Measurements from ENCODE around the gene VPS39.

The VPS39 gene

GRCh38 chr15:42171122-42171521, 37.0 kb downstream of the VPS39 start:
- Histone ChIP-seq H3K4me1 (ENCODE audit: low read depth, poor library complexity, severe bottlenecking) (peaks cover 10% of the 10 kb centered on the region), H2AFZ (ENCODE audit: low read depth) (no peak overlapping the region), H3K27ac (no peak overlapping the region), H3K9ac (no peak overlapping the region), H3K36me3 (ENCODE audit: insufficient read depth) (no peaks in the 10 kb centered on the region; the same call in 1 of the 2 replicates), H4K20me1 (ENCODE audit: insufficient read depth) (no peaks in the 10 kb centered on the region), H3K4me3 (IDR thresholded peaks at IDR 0.05; ENCODE audit: insufficient read depth, low read depth, low read length) (no peak overlapping the region), H3K79me2 (ENCODE audit: insufficient read depth, low read depth) (no peaks in the 10 kb centered on the region), H3K4me2 (no peak overlapping the region), H3K27me3 (ENCODE audit: insufficient read depth, low read depth) (no peaks in the 10 kb centered on the region)
- TF ChIP-seq, protein P1, sequence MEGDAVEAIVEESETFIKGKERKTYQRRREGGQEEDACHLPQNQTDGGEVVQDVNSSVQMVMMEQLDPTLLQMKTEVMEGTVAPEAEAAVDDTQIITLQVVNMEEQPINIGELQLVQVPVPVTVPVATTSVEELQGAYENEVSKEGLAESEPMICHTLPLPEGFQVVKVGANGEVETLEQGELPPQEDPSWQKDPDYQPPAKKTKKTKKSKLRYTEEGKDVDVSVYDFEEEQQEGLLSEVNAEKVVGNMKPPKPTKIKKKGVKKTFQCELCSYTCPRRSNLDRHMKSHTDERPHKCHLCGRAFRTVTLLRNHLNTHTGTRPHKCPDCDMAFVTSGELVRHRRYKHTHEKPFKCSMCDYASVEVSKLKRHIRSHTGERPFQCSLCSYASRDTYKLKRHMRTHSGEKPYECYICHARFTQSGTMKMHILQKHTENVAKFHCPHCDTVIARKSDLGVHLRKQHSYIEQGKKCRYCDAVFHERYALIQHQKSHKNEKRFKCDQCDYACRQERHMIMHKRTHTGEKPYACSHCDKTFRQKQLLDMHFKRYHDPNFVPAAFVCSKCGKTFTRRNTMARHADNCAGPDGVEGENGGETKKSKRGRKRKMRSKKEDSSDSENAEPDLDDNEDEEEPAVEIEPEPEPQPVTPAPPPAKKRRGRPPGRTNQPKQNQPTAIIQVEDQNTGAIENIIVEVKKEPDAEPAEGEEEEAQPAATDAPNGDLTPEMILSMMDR (conservative IDR thresholded peaks at IDR 0.05; ENCODE audit: low read depth, low read length): no peak

DNA sequence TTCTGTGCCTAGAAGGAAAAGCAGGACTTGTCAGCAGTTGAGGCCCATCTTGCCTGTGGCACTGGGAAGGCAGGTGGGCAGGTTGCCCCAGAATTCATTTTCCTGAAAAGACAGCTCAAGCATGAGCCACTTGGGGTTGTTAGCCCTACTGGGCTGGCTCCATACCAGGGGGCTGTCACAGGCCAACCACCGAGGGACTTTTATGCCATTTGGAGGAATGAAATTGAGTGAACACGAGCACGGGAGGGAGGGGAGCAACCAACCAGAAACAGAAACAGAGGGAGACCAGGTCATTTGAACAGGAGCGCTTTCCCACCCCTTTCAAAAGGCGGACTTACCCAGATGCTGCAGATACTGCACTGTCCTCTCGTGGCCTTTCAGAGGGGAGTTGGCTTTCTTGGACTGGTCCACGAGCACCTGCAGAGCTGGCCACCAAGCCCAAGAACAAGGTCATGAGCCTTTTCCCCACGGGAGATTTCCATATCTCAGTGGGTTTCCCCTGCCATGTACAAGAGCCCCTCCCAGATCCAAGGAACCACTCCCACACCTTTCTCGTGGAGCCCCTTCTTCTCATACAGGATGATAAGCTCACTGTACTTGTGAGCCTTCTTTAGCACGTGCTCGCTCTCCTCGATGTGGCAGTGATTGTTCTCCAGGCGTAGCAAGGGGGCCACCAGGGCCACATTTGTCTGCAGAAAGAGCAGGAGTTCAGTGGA, 41.7 kb downstream of the VPS39 start:
- Histone ChIP-seq H3K27me3 (ENCODE audit: insufficient read depth, low read depth) (no peaks in the 10 kb centered on the region), H3K36me3 (ENCODE audit: insufficient read depth) (no peaks in the 10 kb centered on the region; the same call in 1 of the 2 replicates), H4K20me1 (ENCODE audit: insufficient read depth) (no peaks in the 10 kb centered on the region), H3K4me3 (IDR thresholded peaks at IDR 0.05; ENCODE audit: insufficient read depth, low read depth, low read length) (no peak overlapping the region), H3K4me1 (ENCODE audit: low read depth, poor library complexity, severe bottlenecking) (peaks cover 6% of the 10 kb centered on the region), H3K4me2 (no peak overlapping the region), H3K27ac (no peak overlapping the region), H2AFZ (ENCODE audit: low read depth) (no peak overlapping the region), H3K9ac (no peak overlapping the region), H3K79me2 (ENCODE audit: insufficient read depth, low read depth) (no peaks in the 10 kb centered on the region)
- TF ChIP-seq, protein P1 (conservative IDR thresholded peaks at IDR 0.05; ENCODE audit: low read depth, low read length): no peak

DNA sequence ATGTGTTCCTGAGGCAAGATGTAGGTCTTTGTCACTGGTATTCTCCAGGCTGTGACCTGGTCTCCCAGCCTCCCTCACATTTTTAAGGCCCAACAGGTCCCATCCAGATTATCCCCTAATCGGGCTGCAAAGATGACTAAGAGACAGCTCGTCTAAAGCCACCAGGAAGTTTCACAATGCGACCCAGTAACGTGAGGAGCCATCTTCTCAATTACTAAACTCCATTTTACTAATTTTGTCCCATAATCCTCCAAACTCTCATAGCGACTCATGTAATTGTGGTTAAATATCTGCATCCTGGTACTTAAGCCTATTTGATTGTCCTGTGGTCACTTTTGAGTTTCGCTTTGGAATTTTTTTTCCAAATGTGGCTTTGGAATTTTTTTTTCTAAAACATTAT, 43.0 kb downstream of the VPS39 start:
- H4K20me1 ChIP-seq (ENCODE audit: insufficient read depth): no peaks in the 10 kb centered on the region
- TF ChIP-seq, protein P1 (conservative IDR thresholded peaks at IDR 0.05; ENCODE audit: low read depth, low read length): no peak
- H3K4me1 ChIP-seq (ENCODE audit: low read depth, poor library complexity, severe bottlenecking): no peaks in the 10 kb centered on the region
- no peaks in the 10 kb centered on the region for H3K27me3 ChIP-seq (ENCODE audit: insufficient read depth, low read depth)
- H3K4me3 ChIP-seq (IDR thresholded peaks at IDR 0.05; ENCODE audit: insufficient read depth, low read depth, low read length): no peak overlapping the region
- no peaks in the 10 kb centered on the region; the same call in 1 of the 2 replicates for H3K36me3 ChIP-seq (ENCODE audit: insufficient read depth)
- no peaks in the 10 kb centered on the region for H3K79me2 ChIP-seq (ENCODE audit: insufficient read depth, low read depth)
- no peak overlapping the region for H3K9ac ChIP-seq
- no peak overlapping the region for H3K27ac ChIP-seq
- no peak overlapping the region for H3K4me2 ChIP-seq
- no peak overlapping the region for H2AFZ ChIP-seq (ENCODE audit: low read depth)

GRCh38 chr15:42163947-42164550, 44.1 kb downstream of the VPS39 start:
- H3K36me3 ChIP-seq (ENCODE audit: insufficient read depth): no peaks in the 10 kb centered on the region; the same call in 1 of the 2 replicates
- no peaks in the 10 kb centered on the region for H3K79me2 ChIP-seq (ENCODE audit: insufficient read depth, low read depth)
- TF ChIP-seq, protein P1 (conservative IDR thresholded peaks at IDR 0.05; ENCODE audit: low read depth, low read length): no peak
- no peaks in the 10 kb centered on the region for H3K27me3 ChIP-seq (ENCODE audit: insufficient read depth, low read depth)
- no peak overlapping the region for H3K4me3 ChIP-seq (IDR thresholded peaks at IDR 0.05; ENCODE audit: insufficient read depth, low read depth, low read length)
- no peak overlapping the region for H3K4me2 ChIP-seq
- H3K4me1 ChIP-seq (ENCODE audit: low read depth, poor library complexity, severe bottlenecking): no peaks in the 10 kb centered on the region
- no peak overlapping the region for H3K9ac ChIP-seq
- no peak overlapping the region for H3K27ac ChIP-seq
- no peaks in the 10 kb centered on the region for H4K20me1 ChIP-seq (ENCODE audit: insufficient read depth)
- no peak overlapping the region for H2AFZ ChIP-seq (ENCODE audit: low read depth)

All from KMS-11 (cell line).